GM23248 (cell line): ENCODE data around the gene PLOD1.

ENCODE experiments used
- EZH2 ChIP-seq: fragments of 200-600 bp; sonication (generic); IDR thresholded peaks from 2 replicates; pipeline ENCODE4 v1.6.1; 2018; ENCODE audit warnings: antibody characterized with exemption, mild to moderate bottlenecking; ENCODE audit not compliant: insufficient read depth, poor library complexity, severe bottlenecking
- EZH2phosphoT487 ChIP-seq: fragments of 200-600 bp; sonication (generic); IDR thresholded peaks from 2 replicates; pipeline ENCODE4 v1.6.1; 2018; ENCODE audit warnings: antibody characterized with exemption, moderate library complexity, mild to moderate bottlenecking, low read depth; ENCODE audit not compliant: insufficient read depth

GRCh38 chr1:11925938-11926292 is 8.6 kb upstream of the PLOD1 start:
- no peak for TF ChIP-seq EZH2
- no peak for TF ChIP-seq EZH2phosphoT487
